Measurements from ENCODE around the gene BSPRY.

- TF ChIP-seq GATA2 (IDR thresholded peaks at IDR 0.05; ENCODE audit: low read depth, low read length) (no peak; the same call in 1 of the 2 replicates), GATA3 (IDR thresholded peaks at IDR 0.05; ENCODE audit: low read depth, low read length) (no peak)
Measured at GRCh38 chr9:113401027-113401792, 51.9 kb downstream of the BSPRY start, which contains the start of gene ALAD.
